Amniotic epithelial cell (primary cell): ENCODE measurements around the gene ASMTL.
"Not testable (repeated sequence)": the region's sequence is repeated elsewhere in the genome, so short reads cannot be mapped to it uniquely, and the experiment has no call there.

Experiments used
- DNase-seq: peaks from one replicate; pipeline ENCODE4 v3.0.0-alpha.2; 2010; ENCODE audit warnings: low read depth

Gene ASMTL

DNA sequence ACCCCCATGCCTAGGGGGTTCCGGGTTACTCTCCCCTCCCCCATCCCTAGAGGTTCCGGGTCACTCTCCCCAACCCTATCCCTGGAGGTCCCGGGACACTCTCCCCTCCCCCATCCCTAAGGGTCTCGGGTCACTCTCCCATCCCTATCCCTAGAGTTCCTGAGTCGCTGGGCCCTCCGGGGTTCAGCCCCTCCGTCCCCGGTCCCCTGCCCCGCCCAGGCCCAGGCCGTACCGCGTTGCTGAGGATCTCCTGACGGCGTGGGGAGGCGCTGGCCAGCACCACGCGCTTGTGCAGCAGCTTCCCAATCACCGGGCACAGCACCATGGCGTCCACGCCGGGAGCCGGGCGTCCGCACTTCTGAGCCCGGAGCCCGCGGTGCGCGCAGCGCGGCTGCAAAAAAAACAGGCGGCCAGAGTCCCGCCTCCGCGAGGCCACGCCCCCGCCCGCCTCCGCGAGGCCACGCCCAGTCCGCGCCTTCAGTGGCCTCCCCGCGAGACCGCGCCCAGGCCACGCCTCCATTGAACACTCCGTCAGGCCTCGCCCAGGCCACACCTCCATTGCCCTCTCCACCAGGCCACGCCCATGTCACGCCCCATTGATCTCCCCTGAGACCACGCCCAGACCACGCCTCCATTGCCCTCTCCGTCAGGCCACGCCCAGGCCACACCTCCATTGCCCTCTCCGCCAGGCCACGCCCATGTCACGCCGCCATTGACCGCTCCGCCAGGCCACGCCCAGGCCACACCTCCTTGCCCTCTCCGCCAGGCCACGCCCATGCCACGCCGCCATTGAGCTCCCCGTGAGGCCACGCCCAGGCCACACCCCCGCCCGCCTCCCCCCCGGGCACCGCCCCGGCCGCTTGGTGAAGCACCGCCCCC, at the start of gene ASMTL:
Gene ASMTL, minus strand, starts transcription at position 394 of the 879 bp plus-strand sequence. Its CDS starts 69 bp downstream, at position 325.
- DNase-seq = peak; percentile 96

- DNase-seq = no peak
These were observed 49.5 kb upstream of the ASMTL start for GRCh38 chrX:1502241-1502640.

- DNase-seq = no peak
These were observed 48.3 kb upstream of the ASMTL start for GRCh38 chrX:1500701-1501624.

DNA sequence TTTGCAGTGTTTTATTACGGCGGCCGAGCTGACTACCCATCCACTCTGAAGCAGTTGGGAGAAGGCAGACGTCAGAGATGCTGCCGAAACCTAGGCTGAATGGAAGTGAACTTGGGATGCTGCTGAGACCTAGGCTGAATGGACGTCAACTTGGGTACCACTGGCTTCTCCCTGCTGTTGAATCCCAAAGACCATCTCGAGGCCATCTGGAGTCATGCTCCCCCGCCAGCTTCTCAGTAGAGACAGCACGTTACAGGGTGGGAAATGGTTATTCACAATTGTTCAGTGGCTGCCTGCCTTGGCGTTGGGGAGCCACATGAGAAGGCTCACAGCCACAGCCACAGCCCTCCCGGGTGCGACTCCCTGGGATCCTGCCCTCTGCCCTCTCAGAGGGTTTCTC, 43.4 kb upstream of the ASMTL start:
- no peak for DNase-seq

DNA sequence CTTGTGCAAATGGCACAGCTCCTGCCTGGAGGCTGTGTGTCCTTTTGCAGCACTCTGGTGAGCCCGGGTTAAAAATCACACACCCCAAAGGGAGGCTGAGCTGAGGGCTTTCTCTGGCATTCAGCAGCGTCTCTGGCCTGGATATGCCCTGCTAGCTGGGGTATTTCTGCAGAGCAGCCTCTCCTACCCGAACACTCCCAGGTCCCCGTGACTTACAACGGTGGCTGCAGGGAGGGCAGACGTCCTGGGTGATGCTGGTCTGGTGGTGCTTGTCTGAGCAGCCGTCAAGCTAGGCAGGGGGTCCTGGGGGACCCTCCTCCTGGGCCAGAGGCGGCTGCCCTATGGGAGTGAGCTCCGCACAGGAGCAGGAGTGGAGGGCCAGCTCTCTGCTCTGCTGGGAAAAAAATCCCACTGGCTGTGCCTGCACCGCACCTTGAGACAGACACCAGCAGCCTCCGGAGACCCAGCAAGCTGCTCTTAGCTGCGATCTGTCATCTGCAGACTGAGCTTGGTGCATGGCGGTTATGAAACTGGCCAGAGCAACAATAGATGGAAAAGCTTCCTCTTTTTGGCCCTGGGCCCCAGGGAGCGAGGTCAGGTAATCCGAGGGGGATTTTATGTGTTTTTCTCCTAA, 41.3 kb upstream of the ASMTL start:
- no peak for DNase-seq

DNA sequence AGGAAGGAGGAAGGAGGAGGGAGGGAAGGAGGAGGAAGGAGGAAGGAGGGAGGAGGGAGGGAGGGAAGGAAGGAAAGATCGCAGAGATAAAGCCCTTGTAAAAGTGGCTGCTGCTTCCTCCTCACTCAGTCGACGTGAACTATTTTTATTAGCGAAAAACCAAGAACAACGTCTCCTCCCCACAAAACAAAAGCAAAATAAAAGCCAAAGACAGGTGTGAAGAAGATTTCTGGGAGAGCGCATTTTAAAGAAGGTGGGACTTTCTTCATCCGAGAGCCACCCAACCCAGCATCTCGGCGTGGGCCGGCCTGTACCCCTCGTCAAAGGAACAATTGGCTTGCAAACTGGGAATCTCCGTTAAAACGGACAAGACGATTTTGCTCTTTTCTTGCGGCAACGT, 40.7 kb upstream of the ASMTL start:
- DNase-seq = no peak

DNA sequence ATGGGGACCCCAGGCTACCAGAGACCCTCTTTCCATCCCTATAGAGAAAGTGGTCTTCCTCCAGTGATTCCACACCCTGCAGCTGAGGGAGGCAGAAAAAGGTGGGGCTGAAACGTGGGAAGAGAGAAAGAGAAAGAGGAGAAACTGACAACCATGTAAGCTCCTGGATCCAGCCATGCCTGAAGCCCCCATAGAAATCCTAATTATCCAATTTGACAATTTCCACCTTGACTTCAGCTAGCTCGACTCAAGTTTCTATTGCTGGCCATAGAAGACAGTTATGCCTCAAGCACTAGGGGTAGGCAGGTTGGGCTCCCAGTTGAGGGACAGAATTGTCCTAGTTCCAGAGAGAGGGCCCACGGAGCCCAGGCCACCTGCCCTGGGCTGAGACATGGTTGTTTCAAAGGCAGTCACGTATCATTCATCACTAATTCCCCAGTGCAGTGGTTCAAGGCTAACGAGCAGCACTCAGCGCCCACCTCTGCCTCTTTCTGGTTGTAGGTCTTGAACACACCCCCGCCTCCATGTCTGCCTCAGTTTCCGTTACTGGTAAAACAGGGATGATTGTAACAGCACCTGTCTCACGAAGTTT, 39.8 kb upstream of the ASMTL start:
- DNase-seq = no peak

DNA sequence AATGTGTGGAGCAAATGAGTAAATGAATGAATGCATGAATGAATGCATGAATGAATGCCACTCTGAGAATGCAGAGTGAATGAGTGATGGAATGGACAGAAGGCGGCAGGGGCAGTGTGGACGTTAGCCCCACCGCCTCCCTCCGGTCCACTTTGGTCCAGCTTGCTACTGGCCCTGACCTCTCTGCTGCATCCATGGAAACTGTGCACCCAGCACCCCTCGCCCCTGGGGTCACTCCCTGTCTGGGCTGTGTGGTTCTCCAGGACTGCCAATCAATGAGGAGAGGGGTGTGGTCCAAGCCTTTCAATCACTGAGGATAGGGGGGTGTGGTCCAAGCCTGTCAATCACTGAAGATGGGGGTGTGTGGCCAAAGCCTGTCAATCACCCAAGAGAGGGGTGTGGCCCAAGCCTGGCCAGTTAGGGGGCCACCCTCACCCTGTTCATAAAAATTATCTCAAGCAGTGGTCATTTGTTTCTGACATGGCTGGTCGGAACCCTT, 39.2 kb upstream of the ASMTL start:
- DNase-seq = peak; percentile 36

DNA sequence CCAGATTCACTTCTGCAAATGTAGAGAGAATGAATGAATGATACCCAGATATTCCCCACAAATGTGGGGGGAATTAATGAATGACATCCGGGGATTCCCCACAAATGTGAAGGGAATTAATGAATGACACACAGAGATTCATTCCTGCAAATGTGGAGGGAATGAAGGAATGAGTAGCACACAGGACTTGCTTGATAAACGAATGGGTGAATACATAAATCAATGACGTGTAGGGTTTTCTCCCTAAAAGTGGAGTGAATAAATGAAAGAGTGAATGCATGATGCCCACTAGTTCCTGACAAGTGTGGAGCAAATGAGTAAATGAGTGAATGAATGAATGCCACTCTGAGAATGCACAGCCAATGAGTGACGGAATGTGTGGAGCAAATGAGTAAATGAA, 38.5 kb upstream of the ASMTL start:
- DNase-seq = not testable (repeated sequence)

- not testable (repeated sequence) for DNase-seq
These were observed 38.0 kb upstream of the ASMTL start for GRCh38 chrX:1490723-1491122.

- not testable (repeated sequence) for DNase-seq
These were observed 36.6 kb upstream of the ASMTL start for GRCh38 chrX:1489354-1489753.

DNA sequence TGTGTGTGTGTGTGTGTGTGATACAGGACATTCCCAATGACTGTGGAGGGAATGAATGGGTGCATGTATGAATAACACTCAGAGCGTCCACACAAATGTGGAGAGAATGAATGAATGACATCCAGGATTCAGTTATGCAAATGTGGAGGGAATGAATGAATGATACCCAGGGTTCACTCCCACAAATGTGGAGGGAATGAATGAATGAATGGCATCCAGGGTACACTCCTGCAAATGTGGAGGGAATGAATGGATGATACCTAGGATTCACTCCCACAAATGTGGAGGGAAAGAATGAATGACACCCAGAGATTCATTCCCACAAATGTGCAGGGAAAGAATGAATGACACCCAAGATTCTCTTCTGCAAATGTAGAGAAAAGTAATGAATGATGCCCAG, 36.0 kb upstream of the ASMTL start:
- DNase-seq = no peak

DNA sequence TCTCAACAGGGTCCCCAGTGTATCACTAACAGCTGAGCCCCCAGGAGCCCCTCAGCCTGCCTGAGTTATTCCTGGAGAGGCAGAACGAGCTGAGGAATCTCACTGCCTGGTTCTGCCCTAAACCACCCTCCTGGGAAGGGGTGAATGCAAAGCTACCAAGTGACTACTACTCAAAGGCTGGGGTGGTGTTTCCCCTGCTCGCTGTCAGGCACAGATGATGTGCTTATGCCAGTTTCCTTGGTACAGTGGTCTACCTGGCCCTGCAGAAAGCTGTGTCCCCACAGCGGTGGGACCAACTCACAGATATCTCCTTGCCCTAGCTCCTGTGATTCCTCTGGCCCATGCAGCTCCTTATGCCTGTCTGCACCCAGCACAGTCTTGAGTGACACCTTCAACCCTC, 35.4 kb upstream of the ASMTL start:
- no peak for DNase-seq

- no peak for DNase-seq
These were observed 34.7 kb upstream of the ASMTL start for GRCh38 chrX:1487401-1487800.

DNA sequence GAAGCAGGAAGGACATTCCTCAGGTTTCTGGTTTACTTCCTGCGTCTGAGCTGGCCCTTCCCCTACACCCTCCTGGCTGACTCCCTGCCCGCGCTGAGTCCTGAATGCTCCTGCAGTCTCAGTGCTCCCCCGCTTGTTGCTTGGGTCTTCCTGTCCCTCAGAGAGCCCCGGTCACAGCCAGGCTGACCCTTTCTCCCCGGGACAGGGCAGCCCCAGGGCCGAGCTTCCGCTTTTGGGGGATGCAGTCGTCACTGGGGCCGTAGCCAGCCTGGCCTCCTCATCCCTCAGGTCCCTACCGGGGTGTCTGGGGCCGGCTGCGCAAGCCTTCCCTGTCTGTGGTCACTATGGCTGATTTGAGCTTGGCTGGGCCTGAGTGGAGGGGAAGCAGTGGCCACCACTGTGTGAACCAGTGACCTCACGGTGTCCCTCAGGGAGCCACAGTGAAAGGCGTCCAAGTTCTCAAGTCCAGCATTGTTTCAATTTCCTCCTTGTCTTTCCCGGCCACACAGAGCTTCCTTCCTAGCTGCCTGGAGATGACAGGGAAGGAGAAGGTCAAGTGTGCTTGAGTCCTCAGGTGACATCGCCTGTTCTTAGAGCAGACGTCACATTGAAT, 34.1 kb upstream of the ASMTL start:
- DNase-seq = no peak

DNA sequence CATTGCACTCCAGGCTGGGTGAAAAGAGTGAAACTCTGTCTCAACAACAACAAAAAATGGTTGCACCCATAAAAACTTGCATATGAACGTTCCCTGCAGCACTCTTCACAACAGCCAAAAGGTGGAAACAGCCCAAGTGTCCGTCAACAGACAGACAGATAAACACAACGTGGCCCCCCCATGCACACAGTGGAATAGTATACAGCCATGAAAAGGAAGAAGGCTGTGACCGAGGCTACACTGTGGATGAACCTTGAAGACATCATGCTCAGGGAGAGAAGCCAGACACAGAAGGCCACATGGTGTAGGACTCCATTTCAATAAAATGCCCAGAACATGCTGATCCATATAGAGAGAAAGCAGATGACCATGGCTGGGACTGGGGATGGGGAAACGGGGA, 33.5 kb upstream of the ASMTL start:
- no peak for DNase-seq

DNA sequence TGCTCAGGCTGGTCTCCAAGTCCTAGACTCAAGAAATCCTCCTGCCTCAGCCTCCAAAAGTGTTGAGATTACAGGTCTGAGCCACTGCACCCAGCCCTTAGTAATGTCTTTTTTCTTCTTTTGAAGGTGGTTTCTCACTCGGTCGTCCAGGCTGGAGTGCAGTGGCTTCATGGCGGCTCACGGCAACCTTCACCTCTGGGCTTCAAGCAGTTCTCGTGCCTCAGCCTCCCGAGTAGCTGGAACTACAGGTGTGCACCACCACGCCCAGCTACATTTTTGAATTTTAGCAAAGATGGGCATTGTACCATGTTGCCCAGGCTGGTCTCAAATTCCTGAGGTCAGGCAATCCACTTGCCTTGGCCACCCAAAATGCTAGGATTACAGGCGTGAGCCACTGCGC, 32.3 kb upstream of the ASMTL start:
- DNase-seq = no peak

GRCh38 chrX:1484638-1485019, 31.9 kb upstream of the ASMTL start:
- no peak for DNase-seq

GRCh38 chrX:1483843-1484637, 31.3 kb upstream of the ASMTL start:
- DNase-seq = no peak

DNA sequence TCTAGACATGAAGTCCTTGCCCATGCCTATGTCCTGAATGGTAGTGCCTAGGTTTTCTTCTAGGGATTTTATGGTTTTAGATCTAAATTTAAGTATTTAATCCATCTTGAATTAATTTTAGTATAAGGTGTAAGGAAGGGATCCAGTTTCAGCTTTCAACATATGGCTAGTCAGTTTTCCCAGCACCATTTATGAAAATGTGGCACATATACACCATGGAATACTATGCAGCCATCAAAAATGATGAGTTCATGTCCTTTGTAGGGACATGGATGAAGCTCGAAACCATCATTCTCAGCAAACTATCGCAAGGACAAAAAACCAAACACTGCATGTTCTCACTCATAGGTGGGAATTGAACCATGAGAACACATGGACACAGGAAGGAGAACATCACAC, 29.8 kb upstream of the ASMTL start:
- DNase-seq = not testable (repeated sequence)
